Activated CD4-positive, alpha-beta memory T cell treated with anti-CD3 and anti-CD28 coated beads, Interleukin-2, amount 10 ng/mL, durations not matched to agents 7 days and 5 days (primary cell): ENCODE results near the gene CTBP1. TPM values are rescaled to one million over a fixed set of nuclear protein-coding genes. Genes with fewer than 3 reads are reported as not detected.
A peak's percentile ranks its signal among the peaks of the same experiment; 100 is the strongest.

Experiments
- CTCF ChIA-PET: fragments of 350-600 bp; sonication (Branson Sonifier 250); formaldehyde crosslinking; loops from one replicate; lab custom pipeline; 2021; ENCODE audit warnings: antibody characterized with exemption, inconsistent platforms; lab: Charles Lee
- POLR2A ChIA-PET: fragments of 350-600 bp; sonication (Branson Sonifier 250); formaldehyde crosslinking; loops from one replicate; lab custom pipeline; 2021; ENCODE audit warnings: antibody characterized with exemption; lab: Charles Lee
- DNase-seq: peaks from one replicate; pipeline ENCODE4 v3.0.0-alpha.2; 2020
- H3K27ac Mint-ChIP-seq: one replicate; pipeline ENCODE4 v1.8.0; 2021; ENCODE audit warnings: mild to moderate bottlenecking, mixed read lengths
- H3K27me3 Mint-ChIP-seq: one replicate; pipeline ENCODE4 v1.8.0; 2021; ENCODE audit warnings: mixed read lengths
- H3K36me3 Mint-ChIP-seq: one replicate; pipeline ENCODE4 v1.8.0; 2021; ENCODE audit warnings: low read depth, mixed read lengths
- H3K4me1 Mint-ChIP-seq: one replicate; pipeline ENCODE4 v1.8.0; 2021; ENCODE audit warnings: mixed read lengths
- H3K4me3 Mint-ChIP-seq: one replicate; pipeline ENCODE4 v1.8.0; 2021; ENCODE audit warnings: mild to moderate bottlenecking, mixed read lengths
- H3K9me3 Mint-ChIP-seq: one replicate; pipeline ENCODE4 v1.8.0; 2021; ENCODE audit warnings: mixed read lengths
- total RNA-seq, 2 experiments: library from RNA; stranded (reverse); gene quantifications; one replicate each; pipeline ENCODE4 v1.2.3, GENCODE V29; 2021

Gene CTBP1
- total RNA-seq, 2 experiments from 2014 or later: 209 to 221 TPM

DNA sequence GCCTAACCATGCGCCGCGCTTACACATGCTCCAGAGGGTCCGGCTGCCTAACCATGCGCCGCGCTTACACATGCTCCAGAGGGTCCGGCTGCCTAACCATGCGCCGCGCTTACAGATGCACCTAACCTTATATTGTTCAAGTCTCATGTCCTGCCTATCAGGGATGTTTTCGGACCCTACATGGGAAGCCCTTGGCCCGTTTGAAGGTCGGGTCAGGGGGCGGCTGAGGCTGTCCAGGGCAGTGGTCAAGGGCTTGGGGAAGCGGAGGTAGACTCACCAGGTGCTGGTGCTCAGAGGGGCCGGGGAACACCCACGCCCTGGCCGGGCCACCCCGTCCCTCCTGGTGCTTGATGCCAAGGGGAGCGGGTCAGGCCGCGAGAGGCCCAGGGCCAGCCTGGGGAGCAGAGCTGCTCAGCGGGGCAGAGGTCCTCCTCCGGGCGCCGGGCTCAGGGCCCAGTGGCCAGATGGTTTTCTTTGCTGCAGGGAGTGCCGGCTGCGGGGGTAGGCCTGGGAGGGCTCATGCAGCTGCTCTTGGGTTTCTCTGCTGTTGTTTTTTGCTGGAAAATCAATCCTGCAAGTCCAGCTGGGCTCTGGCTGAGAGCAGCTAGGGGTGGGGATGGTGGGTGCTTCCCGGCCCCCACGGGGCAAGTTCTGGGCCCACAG, 41.2 kb downstream of the CTBP1 start:
- ChIA-PET CTCF (interaction anchor here (1.0 kb wide), 1 partner anchor 40 kb away, joined by 4 read pairs; no protein-coding TSS in a partner anchor), POLR2A (interaction anchor here (0.8 kb wide), 1 partner anchor 9 kb away, joined by 3 read pairs; no protein-coding TSS in a partner anchor)
- Mint-ChIP-seq H3K27me3 (no peaks in the 10 kb centered on the region), H3K4me1 (peaks cover 25% of the 10 kb centered on the region), H3K9me3 (no peaks in the 10 kb centered on the region), H3K27ac (no peak overlapping the region), H3K36me3 (peaks cover 14% of the 10 kb centered on the region), H3K4me3 (no peak overlapping the region)
- DNase-seq: no peak

DNA sequence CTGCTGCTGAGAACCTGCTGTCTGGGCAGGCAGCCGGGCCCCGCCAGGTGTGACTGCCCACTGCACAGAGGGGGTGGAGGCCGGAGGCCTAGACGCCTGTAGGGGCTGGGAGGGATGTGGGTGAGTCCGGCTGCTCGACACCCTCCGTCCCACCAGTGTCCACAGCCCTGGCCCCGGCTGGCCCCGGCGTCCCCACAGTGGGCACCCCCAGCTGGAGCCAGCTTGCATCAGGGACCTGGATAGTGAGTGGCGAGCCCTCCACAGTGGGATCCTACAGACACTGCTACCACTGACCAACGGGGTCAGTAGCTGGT, 41.8 kb downstream of the CTBP1 start:
- POLR2A ChIA-PET: no interaction called here
- H3K9me3 Mint-ChIP-seq: no peaks in the 10 kb centered on the region
- no peaks in the 10 kb centered on the region for H3K27me3 Mint-ChIP-seq
- CTCF ChIA-PET: no interaction called here
- H3K4me1 Mint-ChIP-seq: peaks cover 31% of the 10 kb centered on the region
- no peak for DNase-seq
- H3K27ac Mint-ChIP-seq: no peak overlapping the region
- peaks cover 14% of the 10 kb centered on the region for H3K36me3 Mint-ChIP-seq
- no peak overlapping the region for H3K4me3 Mint-ChIP-seq

DNA sequence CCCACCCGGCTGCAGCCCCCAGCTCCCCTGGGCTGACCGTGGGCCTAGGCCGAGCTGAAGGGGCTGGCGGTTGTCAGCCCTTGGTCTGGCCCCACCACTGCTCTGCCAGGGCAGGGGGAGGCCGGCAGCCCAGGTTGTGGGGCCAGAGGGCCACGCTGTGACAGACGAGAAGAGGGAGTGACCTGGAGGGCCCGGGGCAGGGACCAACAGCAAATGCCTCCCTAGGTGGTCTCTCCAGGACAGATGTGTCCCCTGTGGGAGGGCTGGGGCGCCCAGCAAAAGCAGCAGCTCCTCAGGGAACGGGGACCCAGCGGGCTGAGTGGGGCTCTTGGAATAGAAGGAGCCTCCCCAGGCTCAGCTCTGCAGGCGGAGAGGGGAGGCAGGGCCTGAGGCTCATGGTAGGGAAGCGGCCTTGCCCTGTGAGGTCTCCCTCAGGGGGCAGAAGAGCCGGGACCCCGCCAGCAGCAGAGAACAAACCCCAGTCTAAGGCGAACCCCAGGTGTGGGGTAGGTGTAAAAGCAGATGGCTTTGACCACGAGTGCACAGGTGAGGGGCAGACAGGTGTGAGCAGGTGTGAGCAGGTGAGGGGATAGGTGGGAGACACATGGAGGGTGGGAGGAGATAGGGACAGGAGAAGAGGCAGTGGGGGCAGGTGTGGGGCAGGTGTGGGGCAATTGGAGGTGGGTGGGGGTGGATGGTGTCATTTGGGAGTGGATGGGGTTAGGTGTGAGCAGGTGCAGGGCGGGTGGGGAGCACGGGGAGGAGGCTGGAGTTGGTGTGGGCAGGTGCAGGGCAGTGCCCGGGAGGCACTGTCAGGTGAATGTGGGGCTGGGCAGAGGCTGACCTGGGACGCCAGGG, 42.4 kb downstream of the CTBP1 start:
- Mint-ChIP-seq H3K4me3 (no peak overlapping the region), H3K9me3 (no peaks in the 10 kb centered on the region), H3K4me1 (peaks cover 36% of the 10 kb centered on the region), H3K27me3 (no peaks in the 10 kb centered on the region), H3K27ac (no peak overlapping the region), H3K36me3 (peaks cover 9% of the 10 kb centered on the region)
- POLR2A ChIA-PET: no interaction called here
- CTCF ChIA-PET: no interaction called here
- no peak for DNase-seq

DNA sequence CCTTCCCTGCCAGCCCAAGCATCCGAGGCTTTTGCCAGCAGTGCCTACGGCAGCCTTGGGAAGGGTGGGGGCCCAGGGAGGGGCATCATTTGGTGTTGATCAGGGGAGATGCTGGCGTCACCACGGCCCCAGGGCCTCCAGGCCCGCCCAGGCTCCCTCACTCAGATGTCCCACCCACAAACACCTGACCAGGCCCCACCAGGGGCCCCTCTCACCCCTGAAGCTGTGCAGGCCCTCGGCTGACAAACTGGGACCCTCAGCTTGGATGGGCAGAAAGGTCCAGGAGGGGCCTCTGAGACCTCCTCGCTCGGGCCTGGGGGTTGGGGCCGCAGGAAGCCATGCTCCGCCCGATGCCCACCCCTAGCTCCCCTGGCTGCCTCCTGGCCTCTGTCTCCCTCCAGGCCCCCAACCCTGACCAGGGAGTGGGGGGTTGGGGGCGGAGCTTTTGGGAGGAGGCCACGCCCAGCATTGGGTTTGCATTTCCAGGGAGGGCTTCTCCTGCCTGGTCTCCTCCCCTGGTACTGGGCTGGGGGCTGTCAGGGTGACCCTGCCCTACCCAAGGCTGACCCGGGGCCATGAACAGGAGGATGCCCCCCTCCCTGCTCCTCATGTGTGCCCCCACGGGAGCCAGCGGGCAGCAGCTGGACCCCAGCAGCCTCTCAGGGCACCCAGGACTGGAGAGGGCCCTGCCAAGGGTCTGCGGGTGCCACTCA, 43.2 kb downstream of the CTBP1 start:
- DNase-seq: no peak
- no peak overlapping the region for H3K4me3 Mint-ChIP-seq
- CTCF ChIA-PET: interaction anchor here (2.6 kb wide), 1 partner anchor 11 kb away, joined by 10 read pairs; no protein-coding TSS in a partner anchor
- no peaks in the 10 kb centered on the region for H3K9me3 Mint-ChIP-seq
- no peaks in the 10 kb centered on the region for H3K27me3 Mint-ChIP-seq
- no peak overlapping the region for H3K27ac Mint-ChIP-seq
- H3K4me1 Mint-ChIP-seq: peaks cover 39% of the 10 kb centered on the region
- POLR2A ChIA-PET: no interaction called here
- peaks cover 5% of the 10 kb centered on the region for H3K36me3 Mint-ChIP-seq

DNA sequence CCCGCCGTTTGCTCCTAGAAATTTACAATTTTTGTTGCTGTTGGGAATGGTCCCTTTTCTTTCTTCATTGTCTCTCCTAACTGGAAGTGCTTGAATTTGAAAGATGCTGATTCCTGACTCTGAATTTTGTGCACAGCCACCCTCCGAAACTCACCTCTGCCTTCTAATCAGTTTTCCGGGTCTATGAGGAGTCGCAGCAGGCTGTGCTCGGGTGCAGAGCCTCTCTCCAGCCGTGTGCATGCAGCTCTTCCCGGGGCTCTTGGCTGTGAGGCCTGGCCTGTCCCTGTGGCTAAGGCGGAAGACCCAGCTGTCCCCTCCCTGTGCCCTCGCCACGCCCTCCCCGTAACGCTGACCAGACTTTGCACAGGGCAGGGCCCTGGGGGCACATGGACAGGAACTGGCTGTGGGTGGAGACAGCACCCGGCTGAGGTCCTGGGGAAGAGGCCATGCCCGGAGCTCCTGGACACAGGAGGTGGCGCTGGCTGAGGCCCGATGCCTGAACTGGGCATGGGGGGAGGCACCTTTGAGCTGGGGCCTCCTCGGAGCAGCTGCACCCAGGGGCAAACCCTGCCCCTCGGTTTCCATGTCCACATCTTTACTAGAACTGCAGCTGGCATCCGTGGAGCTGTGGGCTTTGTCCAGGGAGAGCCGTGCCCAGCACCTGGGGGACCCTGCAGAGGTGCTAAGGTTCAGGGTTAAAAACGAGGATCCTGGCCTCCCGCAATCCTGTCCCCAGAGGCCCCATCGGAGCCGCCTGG, 43.9 kb downstream of the CTBP1 start:
- Mint-ChIP-seq H3K4me3 (no peak overlapping the region), H3K27ac (peak overlapping the region; percentile 99), H3K4me1 (peaks cover 46% of the 10 kb centered on the region), H3K9me3 (no peaks in the 10 kb centered on the region), H3K36me3 (peaks cover 5% of the 10 kb centered on the region), H3K27me3 (no peaks in the 10 kb centered on the region)
- DNase-seq: peak; percentile 15
- POLR2A ChIA-PET: no interaction called here
- CTCF ChIA-PET: interaction anchor here (2.6 kb wide), 1 partner anchor 12 kb away, joined by 10 read pairs; no protein-coding TSS in a partner anchor

DNA sequence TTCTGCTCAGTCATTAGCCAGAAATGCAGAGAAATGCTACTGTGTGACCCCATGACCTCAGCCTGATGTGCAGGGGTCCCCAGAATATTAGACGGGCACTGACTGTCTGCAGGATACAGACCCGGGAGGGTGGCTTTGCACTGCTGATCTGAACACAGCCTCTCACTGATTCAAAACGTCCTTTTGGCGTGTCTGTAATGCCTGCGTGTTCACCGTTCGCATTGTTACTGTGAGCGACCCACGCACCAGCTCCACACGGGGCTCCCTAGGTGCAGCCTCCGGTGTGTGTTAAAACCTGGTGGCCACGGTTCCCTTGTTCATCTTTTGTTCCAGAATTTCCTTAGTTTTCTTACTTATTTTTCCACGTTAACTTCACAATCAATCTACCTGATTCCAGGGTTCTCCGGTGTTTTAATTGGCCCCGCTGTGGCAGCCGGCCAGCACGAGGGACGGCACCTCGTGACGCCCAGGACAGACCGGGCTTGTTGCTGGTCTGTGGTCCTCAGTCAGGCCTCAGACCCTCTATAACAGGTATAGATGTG, 44.6 kb downstream of the CTBP1 start:
- H3K27me3 Mint-ChIP-seq: no peaks in the 10 kb centered on the region
- peaks cover 51% of the 10 kb centered on the region for H3K4me1 Mint-ChIP-seq
- peaks cover 5% of the 10 kb centered on the region for H3K36me3 Mint-ChIP-seq
- ChIA-PET CTCF (interaction anchor here (0.7 to 3.1 kb wide), 7 partner anchors 13 to 73 kb away, joined by 3 to 29 read pairs (median 10); no protein-coding TSS in a partner anchor), POLR2A (interaction anchor here (0.6 to 3.5 kb wide), 8 partner anchors 9 to 44 kb away, joined by 3 to 62 read pairs (median 4); partner anchors contain the start of gene CTBP1)
- H3K27ac Mint-ChIP-seq: peak overlapping the region; percentile 99
- peak; percentile 14 for DNase-seq
- H3K9me3 Mint-ChIP-seq: no peaks in the 10 kb centered on the region
- no peak overlapping the region for H3K4me3 Mint-ChIP-seq

DNA sequence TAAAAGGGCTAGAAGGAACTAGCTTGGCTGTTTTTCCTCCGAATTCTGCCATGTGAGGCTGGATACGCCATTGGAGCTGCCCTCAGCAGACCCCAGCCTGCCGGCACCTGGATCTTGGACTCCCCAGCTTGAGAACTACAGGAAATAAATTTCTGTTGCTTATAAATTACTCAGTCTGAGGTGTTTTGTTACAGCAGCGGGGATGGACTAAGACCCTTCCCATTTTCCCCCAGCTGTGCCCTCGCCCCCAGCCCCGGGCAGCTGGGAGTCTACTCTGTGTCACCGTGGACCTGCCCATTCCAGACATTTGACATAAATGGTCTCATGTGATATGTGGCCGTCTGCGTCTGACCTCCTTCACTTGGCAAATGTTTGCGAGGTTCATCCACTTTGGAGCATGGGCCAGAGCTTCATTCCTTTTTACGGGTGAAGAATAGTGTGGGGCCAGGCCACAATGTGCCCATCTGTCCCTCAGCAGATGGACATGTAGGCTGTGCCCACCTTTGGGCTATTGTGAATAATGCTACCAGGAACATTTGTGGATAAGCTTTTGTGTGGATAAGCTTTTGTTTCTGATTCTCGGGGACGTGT, 45.8 kb downstream of the CTBP1 start:
- H3K9me3 Mint-ChIP-seq: no peaks in the 10 kb centered on the region
- peak; percentile 15 for DNase-seq
- peaks cover 6% of the 10 kb centered on the region for H3K36me3 Mint-ChIP-seq
- H3K4me3 Mint-ChIP-seq: no peak overlapping the region
- CTCF ChIA-PET: interaction anchor here (0.8 to 3.1 kb wide), 10 partner anchors 14 to 149 kb away, joined by 3 to 29 read pairs (median 7); no protein-coding TSS in a partner anchor
- POLR2A ChIA-PET: interaction anchor here (1.0 to 3.5 kb wide), 15 partner anchors 10 to 518 kb away, joined by 3 to 62 read pairs (median 7); partner anchors contain the start of genes CTBP1, MAEA, TACC3 and TMEM129
- H3K27me3 Mint-ChIP-seq: no peaks in the 10 kb centered on the region
- peaks cover 53% of the 10 kb centered on the region for H3K4me1 Mint-ChIP-seq
- peak overlapping the region; percentile 99 for H3K27ac Mint-ChIP-seq

DNA sequence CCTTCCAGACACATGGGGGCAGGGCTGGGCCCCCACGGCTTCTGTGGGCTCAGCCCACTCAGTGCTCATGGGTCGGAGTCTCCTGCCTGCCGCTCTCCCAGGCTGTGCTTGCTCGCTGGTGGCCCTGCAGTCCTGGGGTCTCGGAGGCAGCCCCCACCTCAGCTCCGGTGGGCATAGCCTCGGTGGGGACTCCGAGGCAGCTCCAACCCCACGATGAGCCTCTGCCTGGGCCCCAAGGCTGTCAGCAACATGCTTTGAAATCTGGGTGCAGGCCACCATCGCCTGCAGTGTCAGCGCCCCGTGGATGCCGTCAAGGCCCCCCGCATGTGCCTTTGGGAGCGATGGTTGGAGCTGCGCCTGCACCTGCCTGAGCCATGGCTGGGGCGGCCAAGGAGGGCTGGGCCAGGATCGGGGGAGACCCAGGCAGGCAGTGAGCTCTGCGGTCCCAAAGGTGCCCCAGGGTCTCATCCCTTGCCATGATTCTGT, 46.4 kb downstream of the CTBP1 start:
- Mint-ChIP-seq H3K9me3 (no peaks in the 10 kb centered on the region), H3K27ac (peak overlapping the region; percentile 99), H3K27me3 (no peaks in the 10 kb centered on the region), H3K4me1 (peaks cover 53% of the 10 kb centered on the region), H3K4me3 (peak overlapping the region; percentile 79), H3K36me3 (peaks cover 9% of the 10 kb centered on the region)
- ChIA-PET CTCF (interaction anchor here (0.8 to 3.1 kb wide), 10 partner anchors 14 to 150 kb away, joined by 3 to 29 read pairs (median 6); no protein-coding TSS in a partner anchor), POLR2A (interaction anchor here (0.9 to 3.5 kb wide), 19 partner anchors 10 to 519 kb away, joined by 3 to 62 read pairs (median 4); partner anchors contain the start of genes CTBP1, MAEA, TACC3 and TMEM129)
- no peak for DNase-seq

DNA sequence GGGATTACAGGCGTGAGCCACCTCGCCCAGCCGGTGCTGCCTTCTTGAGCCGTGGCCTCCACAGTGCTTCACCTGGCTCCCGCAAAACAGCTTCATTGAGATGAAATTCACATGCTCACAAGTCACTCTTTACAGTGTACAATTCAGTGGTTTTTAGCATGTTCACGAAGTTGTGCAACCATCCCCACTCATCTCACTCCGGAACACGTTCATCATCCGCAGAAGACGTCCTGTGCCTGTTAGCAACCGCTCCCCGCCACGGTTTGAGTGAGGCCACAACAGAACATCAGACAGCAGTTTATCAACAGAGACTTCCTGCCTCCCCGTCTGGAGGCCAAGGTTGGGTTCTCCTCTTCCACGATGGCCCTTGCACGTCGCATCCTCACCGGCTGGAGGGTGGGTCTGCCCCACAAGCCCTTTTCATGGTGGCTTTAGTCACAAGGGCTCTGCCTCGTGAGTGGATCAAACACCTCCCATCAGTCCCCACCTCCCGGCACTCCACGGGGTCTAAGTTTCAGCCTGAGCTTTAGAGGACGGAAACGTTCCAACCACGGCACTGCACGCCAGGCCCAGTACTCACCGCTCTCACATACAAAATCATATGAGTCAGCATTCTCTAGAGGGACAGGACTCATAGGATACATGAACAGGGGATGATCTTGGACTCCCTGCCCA, 46.9 kb downstream of the CTBP1 start:
- Mint-ChIP-seq H3K4me3 (peak overlapping the region; percentile 79), H3K27me3 (no peaks in the 10 kb centered on the region), H3K36me3 (peaks cover 14% of the 10 kb centered on the region), H3K27ac (peak overlapping the region; percentile 99), H3K4me1 (peaks cover 56% of the 10 kb centered on the region), H3K9me3 (no peaks in the 10 kb centered on the region)
- CTCF ChIA-PET: interaction anchor here (0.7 to 3.1 kb wide), 9 partner anchors 15 to 71 kb away, joined by 3 to 29 read pairs (median 7); no protein-coding TSS in a partner anchor
- POLR2A ChIA-PET: interaction anchor here (0.7 to 3.5 kb wide), 20 partner anchors 10 to 513 kb away, joined by 3 to 62 read pairs (median 7); partner anchors contain the start of genes CTBP1, MAEA, SPON2 and UVSSA
- peak; percentile 89 for DNase-seq

DNA sequence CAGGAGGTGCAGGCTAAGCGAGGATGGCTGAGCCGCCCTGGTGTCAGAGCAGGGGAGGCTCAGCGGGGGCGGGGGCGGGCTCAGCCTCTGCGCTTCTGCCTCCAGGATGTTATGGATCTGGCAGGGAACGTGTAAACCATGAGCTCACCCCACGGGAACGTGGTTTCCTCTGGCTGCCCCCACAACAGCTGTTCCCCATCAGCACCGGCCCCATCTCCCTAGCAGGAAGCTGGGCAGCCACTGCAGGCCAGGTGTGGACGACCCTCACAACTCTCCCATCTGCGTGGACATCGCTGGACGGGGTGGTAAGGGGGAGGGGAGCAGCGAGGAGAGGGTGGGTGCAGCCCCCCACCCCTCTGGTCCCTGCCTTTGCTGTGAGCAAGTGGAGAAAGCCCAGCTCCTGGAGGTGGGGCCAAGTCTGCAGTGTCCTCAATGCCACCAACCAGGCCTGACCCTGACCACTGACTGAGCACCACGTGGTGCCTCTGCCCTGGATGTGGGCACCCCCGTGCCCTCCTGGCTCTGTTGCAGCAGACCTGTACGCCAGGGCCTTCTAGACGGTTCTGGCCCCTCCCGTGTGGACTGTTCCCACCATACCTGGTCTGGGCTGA, 48.4 kb downstream of the CTBP1 start:
- ChIA-PET CTCF (no interaction called here), POLR2A (interaction anchor here (0.7 to 3.5 kb wide), 8 partner anchors 10 to 146 kb away, joined by 3 to 22 read pairs (median 3); partner anchors contain the start of genes MAEA and UVSSA)
- peaks cover 60% of the 10 kb centered on the region for H3K4me1 Mint-ChIP-seq
- H3K4me3 Mint-ChIP-seq: peak overlapping the region; percentile 79
- H3K27me3 Mint-ChIP-seq: no peaks in the 10 kb centered on the region
- peaks cover 20% of the 10 kb centered on the region for H3K36me3 Mint-ChIP-seq
- H3K9me3 Mint-ChIP-seq: no peaks in the 10 kb centered on the region
- DNase-seq: peak; percentile 20
- peak overlapping the region; percentile 99 for H3K27ac Mint-ChIP-seq
